ENCODE results near the gene RBM20. TPM values are rescaled to one million over a fixed set of nuclear protein-coding genes. Genes with fewer than 3 reads are reported as not detected.

Gene RBM20
- polyA plus RNA-seq, 2 of the 4 experiments (the other 2 are of a cell fraction): 1.5 to 1.8 TPM

GRCh38 chr10:110828525-110828924 lies 184.4 kb downstream of the RBM20 start:
- H3K9me3 ChIP-seq: no peaks in the 10 kb centered on the region
- 0 out of 3 replicates have a peak, but pooled peaks cover 3% of the 10 kb centered on the region for H3K4me1 ChIP-seq
- H3K27ac ChIP-seq: no peak overlapping the region
- no peak for TF ChIP-seq NR3C1 (IDR thresholded peaks at IDR 0.05)
- no peak for TF ChIP-seq RARB (CRISPR knock-in tag; IDR thresholded peaks at IDR 0.05)
- no peak for TF ChIP-seq RAD21 (conservative IDR thresholded peaks at IDR 0.05 in 1 of 2, IDR thresholded peaks at IDR 0.05 in 1 of 2)
- no peak for TF ChIP-seq BCL3 (IDR thresholded peaks at IDR 0.05)
- no peak for TF ChIP-seq CHD2 (IDR thresholded peaks at IDR 0.05; ENCODE audit: low read length, partially characterized antibody)
- no peak for TF ChIP-seq CEBPB (IDR thresholded peaks at IDR 0.05)
- TF ChIP-seq SMC3 (IDR thresholded peaks at IDR 0.05): no peak
- TF ChIP-seq CHD4 (IDR thresholded peaks at IDR 0.05; ENCODE audit: borderline replicate concordance): no peak
- no peak for TF ChIP-seq TP53 (CRISPR knock-in tag; IDR thresholded peaks at IDR 0.05)
- TF ChIP-seq ESRRA (IDR thresholded peaks at IDR 0.05; ENCODE audit: borderline replicate concordance, low read length): no peak
- no peak for TF ChIP-seq FOSB (CRISPR knock-in tag; IDR thresholded peaks at IDR 0.05)
- no peak for TF ChIP-seq MYC (IDR thresholded peaks at IDR 0.05; ENCODE audit: borderline replicate concordance, low read length)
- no peak for TF ChIP-seq ZFP36 (IDR thresholded peaks at IDR 0.05; ENCODE audit: borderline replicate concordance, partially characterized antibody)
- no peak for TF ChIP-seq ELK1 (IDR thresholded peaks at IDR 0.05; ENCODE audit: low read depth, low read length)
- no peak for TF ChIP-seq E2F6 (IDR thresholded peaks at IDR 0.05; ENCODE audit: borderline replicate concordance, low read depth)
- TF ChIP-seq JUNB (IDR thresholded peaks at IDR 0.05): no peak
- TF ChIP-seq ZNF302 (CRISPR knock-in tag; IDR thresholded peaks at IDR 0.05): no peak
- TF ChIP-seq HOXB13 (CRISPR knock-in tag; IDR thresholded peaks at IDR 0.05; ENCODE audit: low read depth): no peak
- TF ChIP-seq CBX2 (IDR thresholded peaks at IDR 0.05; ENCODE audit: borderline replicate concordance, low read depth): no peak
- TF ChIP-seq HEYL (CRISPR knock-in tag; IDR thresholded peaks at IDR 0.05): no peak
- ChIA-PET CTCF (interaction anchor here (0.9 to 1.1 kb wide), 4 partner anchors 21 to 156 kb away, joined by 3 to 4 read pairs (median 3); no protein-coding TSS in a partner anchor), POLR2A (no interaction called here)
- ATAC-seq: no peak
- no peak for FAIRE-seq
- 32% methylated on average over 2 of the region's 2 CpGs for WGBS (ENCODE audit: missing lambda C conversion rate)
- DNase-seq (ENCODE audit: low read depth in 1 of 2, low spot score in 1 of 2): no peak
- H3K4me2 ChIP-seq: no peak overlapping the region
- H3K4me3 ChIP-seq: no peak overlapping the region

- Histone ChIP-seq H3K4me3 (no peak overlapping the region), H3K9me3 (no peaks in the 10 kb centered on the region), H3K27ac (no peak overlapping the region), H3K4me1 (0 out of 3 replicates have a peak, but pooled peaks cover 3% of the 10 kb centered on the region), H3K4me2 (no peak overlapping the region)
- no peak for DNase-seq (ENCODE audit: low read depth in 1 of 2, low spot score in 1 of 2)
- no peak for FAIRE-seq
- CTCF ChIA-PET: no interaction called here
- no peak for ATAC-seq
- POLR2A ChIA-PET: no interaction called here
- WGBS (ENCODE audit: missing lambda C conversion rate): 71% methylated on average over 10 of the region's 11 CpGs
- TF ChIP-seq PBX3 (IDR thresholded peaks at IDR 0.05) (no peak), HMGXB4 (CRISPR knock-in tag; IDR thresholded peaks at IDR 0.05; ENCODE audit: borderline replicate concordance) (no peak), MAFK (IDR thresholded peaks at IDR 0.05; ENCODE audit: partially characterized antibody) (no peak), POLR2AphosphoS2 (conservative IDR thresholded peaks at IDR 0.05; ENCODE audit: low read length) (no peak), USF2 (IDR thresholded peaks at IDR 0.05) (no peak), SMC3 (IDR thresholded peaks at IDR 0.05) (no peak), BHLHE40 (IDR thresholded peaks at IDR 0.05; ENCODE audit: low read depth, low read length) (no peak), EHMT2 (IDR thresholded peaks at IDR 0.05; ENCODE audit: low read depth) (no peak), ZNF302 (CRISPR knock-in tag; IDR thresholded peaks at IDR 0.05) (no peak), CBX2 (IDR thresholded peaks at IDR 0.05; ENCODE audit: borderline replicate concordance, low read depth) (no peak), JUNB (IDR thresholded peaks at IDR 0.05) (no peak), KDM1A (IDR thresholded peaks at IDR 0.05; ENCODE audit: low read depth) (no peak), FOXS1 (CRISPR knock-in tag; IDR thresholded peaks at IDR 0.05) (no peak), FOSL2 (IDR thresholded peaks at IDR 0.05) (no peak), FOSL2 (CRISPR knock-in tag; IDR thresholded peaks at IDR 0.05) (no peak), NPAS2 (CRISPR knock-in tag; IDR thresholded peaks at IDR 0.05; ENCODE audit: borderline replicate concordance) (no peak)
These were observed 185.7 kb downstream of the RBM20 start for GRCh38 chr10:110829721-110830410.

Data from A549 (cell line).